GM12873 (cell line): Measurements from ENCODE around the gene TMCC2.

ENCODE experiments used
- TF ChIP-seq, protein P1 (sequence below): IDR thresholded peaks from 2 replicates; pipeline ENCODE4 v1.5.1; 2012; ENCODE audit warnings: low read depth, mild to moderate bottlenecking, moderate library complexity, low read length, control low read depth; ENCODE audit not compliant: insufficient read depth; ENCODE audit errors: missing control alignments

The TMCC2 gene, protein sequence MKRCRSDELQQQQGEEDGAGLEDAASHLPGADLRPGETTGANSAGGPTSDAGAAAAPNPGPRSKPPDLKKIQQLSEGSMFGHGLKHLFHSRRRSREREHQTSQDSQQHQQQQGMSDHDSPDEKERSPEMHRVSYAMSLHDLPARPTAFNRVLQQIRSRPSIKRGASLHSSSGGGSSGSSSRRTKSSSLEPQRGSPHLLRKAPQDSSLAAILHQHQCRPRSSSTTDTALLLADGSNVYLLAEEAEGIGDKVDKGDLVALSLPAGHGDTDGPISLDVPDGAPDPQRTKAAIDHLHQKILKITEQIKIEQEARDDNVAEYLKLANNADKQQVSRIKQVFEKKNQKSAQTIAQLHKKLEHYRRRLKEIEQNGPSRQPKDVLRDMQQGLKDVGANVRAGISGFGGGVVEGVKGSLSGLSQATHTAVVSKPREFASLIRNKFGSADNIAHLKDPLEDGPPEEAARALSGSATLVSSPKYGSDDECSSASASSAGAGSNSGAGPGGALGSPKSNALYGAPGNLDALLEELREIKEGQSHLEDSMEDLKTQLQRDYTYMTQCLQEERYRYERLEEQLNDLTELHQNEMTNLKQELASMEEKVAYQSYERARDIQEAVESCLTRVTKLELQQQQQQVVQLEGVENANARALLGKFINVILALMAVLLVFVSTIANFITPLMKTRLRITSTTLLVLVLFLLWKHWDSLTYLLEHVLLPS

DNA sequence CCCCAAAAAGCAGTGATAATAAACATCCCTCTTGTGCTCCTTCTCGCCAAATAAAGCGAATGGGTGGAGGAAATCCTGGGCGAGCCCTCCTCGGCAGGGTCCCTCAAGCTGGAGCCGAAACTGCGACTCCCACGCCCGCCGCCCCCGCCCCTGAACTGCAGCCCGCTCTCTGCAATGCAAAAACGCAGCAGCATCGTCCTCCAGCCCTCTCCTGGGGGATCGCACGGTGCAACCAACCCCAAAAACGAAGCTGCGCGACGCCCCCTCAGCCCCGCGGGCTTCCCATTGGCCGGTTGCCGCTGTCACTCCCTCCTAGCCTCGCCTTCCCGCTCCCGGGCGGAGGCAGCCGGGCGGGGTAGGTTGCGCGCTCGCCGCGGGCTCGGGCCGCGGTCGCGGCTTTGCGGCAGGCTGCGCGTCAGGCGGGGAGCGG lies at the start of gene TMCC2:
Gene TMCC2 (plus strand): TSS at position 363 of the 430 bp plus-strand sequence. CDS start 619 bp downstream, outside the sequence.
- TF ChIP-seq, protein P1, sequence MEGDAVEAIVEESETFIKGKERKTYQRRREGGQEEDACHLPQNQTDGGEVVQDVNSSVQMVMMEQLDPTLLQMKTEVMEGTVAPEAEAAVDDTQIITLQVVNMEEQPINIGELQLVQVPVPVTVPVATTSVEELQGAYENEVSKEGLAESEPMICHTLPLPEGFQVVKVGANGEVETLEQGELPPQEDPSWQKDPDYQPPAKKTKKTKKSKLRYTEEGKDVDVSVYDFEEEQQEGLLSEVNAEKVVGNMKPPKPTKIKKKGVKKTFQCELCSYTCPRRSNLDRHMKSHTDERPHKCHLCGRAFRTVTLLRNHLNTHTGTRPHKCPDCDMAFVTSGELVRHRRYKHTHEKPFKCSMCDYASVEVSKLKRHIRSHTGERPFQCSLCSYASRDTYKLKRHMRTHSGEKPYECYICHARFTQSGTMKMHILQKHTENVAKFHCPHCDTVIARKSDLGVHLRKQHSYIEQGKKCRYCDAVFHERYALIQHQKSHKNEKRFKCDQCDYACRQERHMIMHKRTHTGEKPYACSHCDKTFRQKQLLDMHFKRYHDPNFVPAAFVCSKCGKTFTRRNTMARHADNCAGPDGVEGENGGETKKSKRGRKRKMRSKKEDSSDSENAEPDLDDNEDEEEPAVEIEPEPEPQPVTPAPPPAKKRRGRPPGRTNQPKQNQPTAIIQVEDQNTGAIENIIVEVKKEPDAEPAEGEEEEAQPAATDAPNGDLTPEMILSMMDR = no peak

DNA sequence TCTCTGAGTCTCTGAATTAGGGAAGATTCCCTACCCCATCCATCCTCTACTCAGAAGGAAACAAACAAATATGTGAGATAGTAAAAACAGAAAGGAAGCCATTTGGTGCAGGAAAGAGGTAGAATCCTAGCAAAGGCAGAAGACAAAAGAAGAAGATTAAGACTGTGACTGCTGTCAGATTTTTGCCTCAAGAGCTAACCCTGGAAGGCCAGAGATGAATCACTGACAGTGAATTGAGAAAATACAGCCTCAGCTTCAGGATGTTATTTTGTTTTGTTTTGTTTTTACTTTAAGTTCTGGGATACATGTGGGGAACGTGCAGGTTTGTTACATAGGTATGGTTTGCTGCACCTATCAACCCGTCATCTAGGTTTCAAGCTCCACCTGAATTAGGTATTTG lies 47.9 kb upstream of the TMCC2 start:
- TF ChIP-seq, protein P1 = no peak

DNA sequence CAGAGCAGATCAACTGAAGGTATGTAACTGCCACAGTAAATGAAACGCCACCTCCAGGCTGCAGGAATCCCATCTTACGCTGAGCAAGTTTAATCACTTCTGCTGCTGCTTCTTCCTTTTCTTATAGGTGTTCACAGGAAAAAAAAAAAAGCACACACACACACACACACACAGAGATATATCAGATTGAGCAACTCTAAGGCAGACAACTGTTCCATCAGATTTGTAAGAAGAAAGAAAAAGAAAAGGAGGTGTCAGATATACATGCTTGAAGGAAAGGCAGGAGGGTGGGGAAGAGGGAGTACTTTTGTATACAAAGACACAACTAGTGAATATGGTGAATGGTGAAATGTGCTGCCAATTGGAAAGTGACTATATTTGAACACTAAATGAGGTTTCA lies 44.8 kb upstream of the TMCC2 start:
- TF ChIP-seq, protein P1 = no peak

DNA sequence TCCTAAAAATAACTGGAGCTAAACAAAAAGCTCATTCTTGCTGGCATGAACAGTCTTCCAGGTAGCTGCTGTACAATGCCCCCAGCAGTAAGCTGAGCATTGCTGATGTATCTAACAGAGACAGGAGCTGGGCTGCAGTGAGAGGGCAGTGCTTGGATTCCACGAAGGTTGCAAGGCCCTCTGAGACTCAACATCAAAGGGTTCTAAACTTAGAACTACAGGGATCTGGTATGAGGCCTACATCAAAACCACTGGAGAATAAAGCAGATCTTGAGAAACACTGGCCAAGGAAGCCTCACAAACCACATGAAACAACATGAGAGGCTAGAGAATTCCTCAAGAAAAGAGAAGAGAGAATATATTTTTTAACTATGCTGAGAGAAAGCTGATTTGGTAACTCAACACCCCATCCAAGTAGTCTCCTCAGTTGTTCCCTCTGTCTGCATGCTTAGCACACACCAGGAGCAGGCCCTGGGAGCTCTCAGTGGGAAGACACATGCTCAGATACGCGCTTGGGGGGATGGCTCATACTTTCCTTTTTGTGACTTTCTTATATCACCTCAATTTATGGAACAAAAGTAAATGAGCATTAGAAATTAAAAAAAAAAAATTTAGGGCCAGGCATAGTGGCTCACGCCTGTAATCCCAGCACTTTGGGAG lies 43.9 kb upstream of the TMCC2 start:
- TF ChIP-seq, protein P1 = no peak

DNA sequence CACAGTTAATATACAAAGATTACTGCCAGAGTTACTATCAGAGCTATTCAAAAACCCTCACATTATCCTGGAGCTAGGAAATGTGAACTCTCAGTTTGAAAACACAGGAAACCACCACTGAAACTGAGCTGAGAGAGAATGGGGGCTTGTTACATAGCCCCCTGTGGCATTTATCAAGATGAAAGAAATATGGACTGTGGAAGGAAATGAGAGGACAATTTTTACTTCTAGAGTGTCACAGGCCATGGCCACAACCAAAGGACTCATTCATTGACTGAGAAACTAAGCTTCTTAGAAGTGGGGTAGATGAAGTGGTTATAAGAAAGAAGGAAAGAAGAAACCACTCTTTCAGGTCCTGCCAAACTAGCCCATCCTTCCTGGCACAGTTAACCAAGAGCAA lies 41.6 kb upstream of the TMCC2 start:
- TF ChIP-seq, protein P1 = no peak

DNA sequence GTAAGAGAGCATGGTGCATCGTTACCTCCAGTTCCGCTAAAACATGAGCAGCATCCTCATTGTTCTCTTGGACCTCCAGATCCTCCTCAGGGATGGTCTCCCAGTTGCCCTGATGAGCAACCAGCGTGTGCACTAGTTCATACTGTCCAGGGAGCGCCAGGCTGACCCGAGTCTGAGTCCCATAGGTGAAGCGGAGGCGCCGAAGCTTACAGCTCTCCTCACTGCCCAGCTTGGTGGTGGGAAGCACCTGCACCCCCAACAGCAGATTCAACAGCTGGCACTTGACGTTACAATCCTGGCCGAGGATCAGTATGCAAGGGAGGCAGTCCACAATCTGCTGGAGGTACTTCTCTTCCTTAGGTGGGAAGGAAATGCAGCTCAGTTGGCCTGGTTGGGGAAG lies 40.3 kb upstream of the TMCC2 start:
- TF ChIP-seq, protein P1 = no peak

DNA sequence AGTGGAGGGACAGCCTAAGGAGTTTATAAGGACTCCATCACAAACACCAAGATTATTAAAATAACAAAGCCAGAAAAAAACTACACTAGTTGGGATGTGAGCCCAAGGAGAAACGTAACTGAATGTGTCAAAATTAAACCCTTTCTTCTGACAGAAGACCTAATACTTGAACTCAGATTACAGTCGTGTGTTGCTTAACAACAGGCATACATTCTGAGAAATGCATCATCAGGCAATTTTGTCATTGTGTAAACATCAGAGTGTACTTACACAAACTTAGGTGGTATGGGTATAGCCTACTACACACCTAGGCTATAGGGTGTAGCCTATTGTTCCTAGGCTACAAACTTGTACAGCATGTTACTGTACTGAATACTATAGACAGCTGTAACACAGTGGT lies 39.6 kb upstream of the TMCC2 start:
- TF ChIP-seq, protein P1 = no peak
